ENCODE results near the gene KANSL1L. TPM values are rescaled to one million over a fixed set of nuclear protein-coding genes. Genes with fewer than 3 reads are reported as not detected.

The KANSL1L gene
- total RNA-seq, 1 experiment from 2014 or later = 6.7 TPM

DNA sequence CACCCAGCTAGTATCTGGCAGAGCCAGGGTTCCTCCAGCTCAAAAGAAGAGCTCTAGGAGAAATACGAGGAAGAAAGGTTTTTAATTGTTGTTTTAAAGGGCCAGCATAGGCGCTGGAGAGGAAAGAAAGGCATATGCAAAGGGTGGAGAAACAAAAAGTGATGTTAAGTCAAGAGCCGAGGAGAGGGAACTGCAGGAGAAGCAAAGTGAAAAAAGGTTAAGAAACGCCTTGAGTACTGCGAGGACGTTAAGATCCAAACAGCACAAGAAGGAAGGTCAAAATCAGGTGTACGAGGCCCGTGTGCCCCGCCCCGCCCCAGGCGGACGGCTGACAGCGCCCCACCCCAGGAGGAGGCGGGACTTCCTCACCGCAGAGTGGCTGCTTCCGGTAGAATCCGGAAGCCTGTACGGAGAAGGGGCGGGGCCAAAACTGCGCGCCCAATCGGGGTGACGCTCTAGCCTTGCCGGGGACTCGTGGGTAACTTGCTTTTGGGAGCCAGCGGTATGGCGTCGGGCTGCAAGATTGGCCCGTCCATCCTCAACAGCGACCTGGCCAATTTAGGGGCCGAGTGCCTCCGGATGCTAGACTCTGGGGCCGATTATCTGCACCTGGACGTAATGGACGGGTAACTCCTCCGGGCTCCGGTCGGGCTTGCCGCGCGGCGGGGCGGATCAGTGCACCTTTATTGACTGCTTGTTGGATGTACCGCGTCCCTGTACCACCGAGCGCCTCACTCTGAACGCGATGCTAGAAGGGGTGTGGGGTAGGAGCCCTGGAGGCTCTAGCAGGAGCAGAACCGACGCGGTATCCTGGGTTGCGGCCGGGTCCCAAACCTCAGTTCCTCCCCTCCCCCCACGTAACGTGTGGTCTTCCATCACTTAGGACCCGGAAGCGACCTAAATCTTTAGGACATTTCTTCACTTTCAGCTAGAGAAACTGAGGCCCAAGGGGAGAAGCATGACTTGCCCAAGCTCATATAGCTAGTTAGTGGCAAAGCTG, 168.8 kb downstream of the KANSL1L start, which contains the start of gene RPE (continued):
- TF ChIP-seq, protein P1, sequence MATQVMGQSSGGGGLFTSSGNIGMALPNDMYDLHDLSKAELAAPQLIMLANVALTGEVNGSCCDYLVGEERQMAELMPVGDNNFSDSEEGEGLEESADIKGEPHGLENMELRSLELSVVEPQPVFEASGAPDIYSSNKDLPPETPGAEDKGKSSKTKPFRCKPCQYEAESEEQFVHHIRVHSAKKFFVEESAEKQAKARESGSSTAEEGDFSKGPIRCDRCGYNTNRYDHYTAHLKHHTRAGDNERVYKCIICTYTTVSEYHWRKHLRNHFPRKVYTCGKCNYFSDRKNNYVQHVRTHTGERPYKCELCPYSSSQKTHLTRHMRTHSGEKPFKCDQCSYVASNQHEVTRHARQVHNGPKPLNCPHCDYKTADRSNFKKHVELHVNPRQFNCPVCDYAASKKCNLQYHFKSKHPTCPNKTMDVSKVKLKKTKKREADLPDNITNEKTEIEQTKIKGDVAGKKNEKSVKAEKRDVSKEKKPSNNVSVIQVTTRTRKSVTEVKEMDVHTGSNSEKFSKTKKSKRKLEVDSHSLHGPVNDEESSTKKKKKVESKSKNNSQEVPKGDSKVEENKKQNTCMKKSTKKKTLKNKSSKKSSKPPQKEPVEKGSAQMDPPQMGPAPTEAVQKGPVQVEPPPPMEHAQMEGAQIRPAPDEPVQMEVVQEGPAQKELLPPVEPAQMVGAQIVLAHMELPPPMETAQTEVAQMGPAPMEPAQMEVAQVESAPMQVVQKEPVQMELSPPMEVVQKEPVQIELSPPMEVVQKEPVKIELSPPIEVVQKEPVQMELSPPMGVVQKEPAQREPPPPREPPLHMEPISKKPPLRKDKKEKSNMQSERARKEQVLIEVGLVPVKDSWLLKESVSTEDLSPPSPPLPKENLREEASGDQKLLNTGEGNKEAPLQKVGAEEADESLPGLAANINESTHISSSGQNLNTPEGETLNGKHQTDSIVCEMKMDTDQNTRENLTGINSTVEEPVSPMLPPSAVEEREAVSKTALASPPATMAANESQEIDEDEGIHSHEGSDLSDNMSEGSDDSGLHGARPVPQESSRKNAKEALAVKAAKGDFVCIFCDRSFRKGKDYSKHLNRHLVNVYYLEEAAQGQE (IDR thresholded peaks at IDR 0.05; ENCODE audit: low read depth) = no peak

DNA sequence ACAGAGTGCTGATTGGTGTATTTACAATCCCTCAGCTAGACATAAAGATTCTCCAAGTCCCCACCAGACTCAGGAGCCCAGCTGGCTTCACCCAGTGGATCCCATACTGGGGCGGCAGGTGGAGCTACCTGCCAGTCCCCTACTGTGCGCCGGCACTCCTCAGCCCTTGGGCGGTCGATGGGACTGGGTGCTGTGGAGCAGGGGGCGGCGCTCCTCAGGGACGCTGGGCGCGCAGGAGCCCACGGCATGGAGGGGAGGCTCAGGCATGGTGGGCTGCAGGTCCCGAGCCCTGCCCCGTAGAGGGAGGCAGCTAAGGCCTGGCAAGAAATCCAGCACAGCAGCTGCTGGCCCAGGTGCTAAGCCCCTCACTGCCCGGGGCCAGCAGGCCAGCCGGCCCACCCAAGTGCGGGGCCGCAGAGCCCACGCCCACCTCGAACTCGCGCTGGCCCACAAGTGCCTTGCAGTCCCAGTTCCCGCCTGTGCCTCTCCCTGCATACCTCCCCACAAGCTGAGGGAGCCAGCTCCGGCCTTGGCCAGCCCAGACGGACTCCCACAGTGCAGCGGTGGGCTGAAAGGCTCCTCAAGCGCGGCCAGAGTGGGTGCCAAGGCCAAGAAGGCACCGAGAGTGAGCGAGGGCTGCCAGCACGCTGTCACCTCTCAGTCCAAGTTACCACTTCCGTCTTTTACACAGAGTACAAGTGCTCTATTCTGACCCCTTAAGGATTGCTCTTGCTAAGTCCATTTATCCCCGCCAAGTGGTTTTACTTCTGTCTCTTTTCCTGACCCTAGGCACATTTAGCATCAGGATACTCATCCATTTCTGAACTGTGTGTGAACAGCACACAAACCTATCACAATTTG, 170.5 kb downstream of the KANSL1L start:
- BruUV-seq (replicated peaks) = no TSS peak
- no peak overlapping the region for H3K4me3 ChIP-seq (replicated peaks in 1 of 2; ENCODE audit: low read depth in 1 of 2, low read length in 2 of 2)
- RAD21 ChIA-PET (ENCODE audit: low non-redundant PET in 1 of 2, low total read pairs in 2 of 2, uncharacterized antibody in 2 of 2, unreplicated experiment in 2 of 2) = no interaction called here
- H2AFZ ChIP-seq (ENCODE audit: low read depth, low read length, poor library complexity, severe bottlenecking) = no peak overlapping the region
- no peak for ATAC-seq
- H3K9me3 ChIP-seq (ENCODE audit: control insufficient read depth in 1 of 2, insufficient read depth in 1 of 2, low read depth in 1 of 2, low read length in 2 of 2) = no peaks in the 10 kb centered on the region
- H4K20me1 ChIP-seq (ENCODE audit: insufficient read depth) = peaks cover 7% of the 10 kb centered on the region; the same call in 1 of the 2 replicates
- H3K4me2 ChIP-seq (ENCODE audit: low read length) = no peak overlapping the region
- peaks cover 33% of the 10 kb centered on the region for H3K79me2 ChIP-seq (ENCODE audit: insufficient read depth, low read length)
- no peak for DNase-seq (ENCODE audit: low read depth, low spot score)
- H3K4me1 ChIP-seq (ENCODE audit: control insufficient read depth in 1 of 2, insufficient read depth in 2 of 2, low read length in 2 of 2) = peaks cover 4 to 19% of the 10 kb centered on the region in 2 experiments; a peak in 3 of 4 replicates
- H3K9me2 ChIP-seq (ENCODE audit: insufficient read depth) = no peaks in the 10 kb centered on the region
- H3K9ac ChIP-seq (ENCODE audit: low read length) = no peak overlapping the region
- POLR2A ChIA-PET = no interaction called here
- CTCF ChIA-PET = no interaction called here
- intact Hi-C loops (cut with micrococcal nuclease) = loop anchor here (5.0 kb wide), 1 partner anchor 172 kb away; the partner anchor contains the start of gene KANSL1L
- H3K27me3 ChIP-seq (ENCODE audit: insufficient read depth, low read length) = no peaks in the 10 kb centered on the region
- no peaks in the 10 kb centered on the region; a peak in 1 of 4 replicates for H3K36me3 ChIP-seq (ENCODE audit: control insufficient read depth in 1 of 2, insufficient read depth in 2 of 2, low read length in 2 of 2)
- no peak overlapping the region for H3K27ac ChIP-seq (ENCODE audit: low read depth, low read length)
- TF ChIP-seq FOSL1 (IDR thresholded peaks at IDR 0.05; ENCODE audit: low read depth) (no peak), YY1 (IDR thresholded peaks at IDR 0.05; ENCODE audit: extremely low read depth, insufficient replicate concordance, low read depth, low read length) (no peak), POLR2AphosphoS5 (IDR thresholded peaks at IDR 0.05; ENCODE audit: low read depth, low read length) (no peak), ELF1 (IDR thresholded peaks at IDR 0.05; ENCODE audit: borderline replicate concordance, low read depth) (no peak), POLR2A (IDR thresholded peaks at IDR 0.05; ENCODE audit: borderline replicate concordance, extremely low read depth, insufficient read depth, insufficient read length) (no peak), JUND (IDR thresholded peaks at IDR 0.05) (no peak), SRF (IDR thresholded peaks at IDR 0.05; ENCODE audit: low read depth) (no peak), ZFX (IDR thresholded peaks at IDR 0.05) (no peak), EZH2 (IDR thresholded peaks at IDR 0.05) (no peak)
- TF ChIP-seq, protein P2, sequence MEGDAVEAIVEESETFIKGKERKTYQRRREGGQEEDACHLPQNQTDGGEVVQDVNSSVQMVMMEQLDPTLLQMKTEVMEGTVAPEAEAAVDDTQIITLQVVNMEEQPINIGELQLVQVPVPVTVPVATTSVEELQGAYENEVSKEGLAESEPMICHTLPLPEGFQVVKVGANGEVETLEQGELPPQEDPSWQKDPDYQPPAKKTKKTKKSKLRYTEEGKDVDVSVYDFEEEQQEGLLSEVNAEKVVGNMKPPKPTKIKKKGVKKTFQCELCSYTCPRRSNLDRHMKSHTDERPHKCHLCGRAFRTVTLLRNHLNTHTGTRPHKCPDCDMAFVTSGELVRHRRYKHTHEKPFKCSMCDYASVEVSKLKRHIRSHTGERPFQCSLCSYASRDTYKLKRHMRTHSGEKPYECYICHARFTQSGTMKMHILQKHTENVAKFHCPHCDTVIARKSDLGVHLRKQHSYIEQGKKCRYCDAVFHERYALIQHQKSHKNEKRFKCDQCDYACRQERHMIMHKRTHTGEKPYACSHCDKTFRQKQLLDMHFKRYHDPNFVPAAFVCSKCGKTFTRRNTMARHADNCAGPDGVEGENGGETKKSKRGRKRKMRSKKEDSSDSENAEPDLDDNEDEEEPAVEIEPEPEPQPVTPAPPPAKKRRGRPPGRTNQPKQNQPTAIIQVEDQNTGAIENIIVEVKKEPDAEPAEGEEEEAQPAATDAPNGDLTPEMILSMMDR (IDR thresholded peaks at IDR 0.05 in 2 of 3, conservative IDR thresholded peaks at IDR 0.05 in 1 of 3; ENCODE audit: borderline replicate concordance in 1 of 3, insufficient read depth in 1 of 3, low read depth in 2 of 3, low read length in 2 of 3) = no peak
- TF ChIP-seq, protein P1 (IDR thresholded peaks at IDR 0.05; ENCODE audit: low read depth) = no peak

All from HCT116 (cell line).